HCT116 (cell line): ENCODE measurements around the gene USP30. TPM values are rescaled to one million over a fixed set of nuclear protein-coding genes. Genes with fewer than 3 reads are reported as not detected.

ENCODE experiments used
- ATAC-seq: fragments of 200-7000 bp; cut with Tn5 transposase; 2 replicates; pipeline ENCODE4 v1.9.1; 2020; ENCODE audit warnings: mild to moderate bottlenecking, moderate library complexity
- BruUV-seq: library from RNA; stranded (reverse); fragments of 400-500 nt; replicated peaks from 2 replicates; lab custom pipeline; 2021; lab: Mats Ljungman, UMichigan
- CTCF ChIA-PET: fragments of 300-600 bp; sonication (Branson Sonifier 250); formaldehyde crosslinking; loops from one replicate; lab custom pipeline; 2021; ENCODE audit warnings: antibody characterized with exemption; lab: Charles Lee
- POLR2A ChIA-PET: fragments of 300-600, 350-600 bp; sonication (Branson Sonifier 250); formaldehyde crosslinking; loops from one replicate; lab custom pipeline; 2021; ENCODE audit warnings: antibody characterized with exemption; lab: Charles Lee
- RAD21 ChIA-PET, 2 experiments: fragments of 300-600 bp; sonication (Branson Sonifier 250); formaldehyde crosslinking; loops; one replicate each; lab custom pipeline; 2023; ENCODE audit warnings: low total read pairs in 2 of 2; ENCODE audit not compliant: uncharacterized antibody in 2 of 2, unreplicated experiment in 2 of 2, low non-redundant PET in 1 of 2; lab: Charles Lee
- DNase-seq: peaks from one replicate; pipeline ENCODE4 v3.0.0-alpha.2; 2010; ENCODE audit warnings: low read depth, low spot score
- H2AFZ ChIP-seq: fragments of 200-600 bp; shearing (Covaris generic), sonication (generic); 2 replicates; pipeline ENCODE4 v1.6.1; 2017; ENCODE audit warnings: low read depth, mixed run types, mixed read lengths, antibody characterized with exemption, low read length; ENCODE audit not compliant: poor library complexity, severe bottlenecking
- H3K27ac ChIP-seq: 2 replicates; pipeline ENCODE4 v1.5.1; 2012; ENCODE audit warnings: low read depth, low read length
- H3K27me3 ChIP-seq: fragments of 200-600 bp; sonication (generic); 2 replicates; pipeline ENCODE4 v1.6.1; 2016; ENCODE audit warnings: mixed run types, low read length, mixed read lengths; ENCODE audit not compliant: insufficient read depth
- H3K36me3 ChIP-seq, 2 experiments: fragments of 200-500 bp in 1 of 2; fragments of 200-600 bp in 1 of 2; sonication (Bioruptor generic) in 1 of 2; sonication (generic) in 1 of 2; 2 replicates each; pipeline versions ENCODE4 v1.5.1 to v1.6.1; 2014 to 2016; ENCODE audit warnings: low read length in 2 of 2, inconsistent platforms in 1 of 2, mixed read lengths in 1 of 2, mixed run types in 1 of 2; ENCODE audit not compliant: insufficient read depth in 2 of 2, control insufficient read depth in 1 of 2
- H3K4me1 ChIP-seq, 2 experiments: fragments of 200-600 bp in 1 of 2; sonication (generic) in 1 of 2; 2 replicates each; pipeline versions ENCODE4 v1.5.1 to v1.6.1; 2012 to 2017; ENCODE audit warnings: low read length in 2 of 2, inconsistent platforms in 1 of 2, mild to moderate bottlenecking in 1 of 2, mixed read lengths in 1 of 2, mixed run types in 1 of 2, moderate library complexity in 1 of 2; ENCODE audit not compliant: insufficient read depth in 2 of 2, control insufficient read depth in 1 of 2
- H3K4me2 ChIP-seq: fragments of 200-600 bp; sonication (generic); 2 replicates; pipeline ENCODE4 v1.6.1; 2017; ENCODE audit warnings: mixed run types, low read length, mixed read lengths
- H3K4me3 ChIP-seq, 2 experiments: fragments of 200-600 bp in 1 of 2; sonication (generic) in 1 of 2; replicated peaks in 1 of 2; 2 replicates each; pipeline ENCODE4 v1.5.1; 2011 to 2016; ENCODE audit warnings: low read length in 2 of 2, control low read depth in 1 of 2, low read depth in 1 of 2, mild to moderate bottlenecking in 1 of 2, mixed read lengths in 1 of 2, mixed run types in 1 of 2
- H3K79me2 ChIP-seq: fragments of 200-600 bp; sonication (generic); 2 replicates; pipeline ENCODE4 v1.6.1; 2017; ENCODE audit warnings: mild to moderate bottlenecking, mixed run types, low read length, moderate library complexity, mixed read lengths; ENCODE audit not compliant: insufficient read depth
- H3K9ac ChIP-seq: fragments of 200-600 bp; sonication (generic); 2 replicates; pipeline ENCODE4 v1.6.1; 2016; ENCODE audit warnings: low read length, mixed read lengths
- H3K9me2 ChIP-seq: fragments of 200-600 bp; sonication (generic), shearing (Covaris generic); 2 replicates; pipeline ENCODE4 v1.6.1; 2017; ENCODE audit warnings: mixed run types, mild to moderate bottlenecking, moderate library complexity; ENCODE audit not compliant: insufficient read depth
- H3K9me3 ChIP-seq, 2 experiments: fragments of 200-500 bp in 1 of 2; fragments of 200-600 bp in 1 of 2; sonication (Bioruptor generic) in 1 of 2; sonication (generic) in 1 of 2; 2 replicates each; pipeline ENCODE4 v1.6.1; 2014 to 2017; ENCODE audit warnings: low read length in 2 of 2, mixed read lengths in 2 of 2, inconsistent platforms in 1 of 2, low read depth in 1 of 2, mild to moderate bottlenecking in 1 of 2, mixed run types in 1 of 2, moderate library complexity in 1 of 2; ENCODE audit not compliant: control insufficient read depth in 1 of 2, insufficient read depth in 1 of 2
- H4K20me1 ChIP-seq: fragments of 200-600 bp; sonication (generic), shearing (Covaris generic); 2 replicates; pipeline ENCODE4 v1.6.1; 2017; ENCODE audit warnings: mixed run types, mild to moderate bottlenecking, moderate library complexity; ENCODE audit not compliant: insufficient read depth
- ATF3 ChIP-seq: IDR thresholded peaks from 2 replicates; pipeline ENCODE4 v1.6.1; 2012
- CTCF ChIP-seq, 3 experiments: fragments of 200-600 bp in 1 of 3; sonication (generic) in 1 of 3; IDR thresholded peaks in 2 of 3; conservative IDR thresholded peaks in 1 of 3; 2 replicates each; pipeline ENCODE4 v1.5.1; 2012 to 2017; ENCODE audit warnings: low read depth in 2 of 3, low read length in 2 of 3, antibody characterized with exemption in 1 of 3, borderline replicate concordance in 1 of 3, control low read depth in 1 of 3, mild to moderate bottlenecking in 1 of 3, mixed read lengths in 1 of 3, mixed run types in 1 of 3, moderate library complexity in 1 of 3; ENCODE audit not compliant: insufficient read depth in 1 of 3
- EGR1 ChIP-seq: IDR thresholded peaks from 2 replicates; pipeline ENCODE4 v1.6.1; 2012; ENCODE audit warnings: low read depth
- ELF1 ChIP-seq: IDR thresholded peaks from 2 replicates; pipeline ENCODE4 v1.6.1; 2012; ENCODE audit warnings: low read depth, borderline replicate concordance
- EZH2 ChIP-seq: fragments of 200-600 bp; sonication (generic); IDR thresholded peaks from 2 replicates; pipeline ENCODE4 v1.6.1; 2017; ENCODE audit warnings: antibody characterized with exemption, mixed run types
- EZH2phosphoT487 ChIP-seq: fragments of 200-600 bp; IDR thresholded peaks from 2 replicates; pipeline ENCODE4 v1.6.1; 2018; ENCODE audit warnings: antibody characterized with exemption, borderline replicate concordance
- FOSL1 ChIP-seq: IDR thresholded peaks from 2 replicates; pipeline ENCODE4 v1.6.1; 2012; ENCODE audit warnings: low read depth
- JUND ChIP-seq: IDR thresholded peaks from 2 replicates; pipeline ENCODE4 v1.6.1; 2012
- MAX ChIP-seq: IDR thresholded peaks from 2 replicates; pipeline ENCODE4 v1.6.1; 2012
- POLR2A ChIP-seq: IDR thresholded peaks from 2 replicates; pipeline ENCODE4 v1.7.0; 2011; ENCODE audit warnings: borderline replicate concordance; ENCODE audit not compliant: insufficient read depth, insufficient read length; ENCODE audit errors: extremely low read depth
- POLR2AphosphoS5 ChIP-seq: IDR thresholded peaks from 2 replicates; pipeline ENCODE4 v1.6.1; 2011; ENCODE audit warnings: mild to moderate bottlenecking, low read depth, low read length, moderate library complexity
- SIN3A ChIP-seq: IDR thresholded peaks from 2 replicates; pipeline ENCODE4 v1.6.1; 2012; ENCODE audit warnings: low read depth
- SP1 ChIP-seq: IDR thresholded peaks from 2 replicates; pipeline ENCODE4 v1.6.1; 2012; ENCODE audit warnings: low read depth
- YY1 ChIP-seq: IDR thresholded peaks from 2 replicates; pipeline ENCODE4 v1.6.1; 2011; ENCODE audit warnings: low read length, low read depth, moderate library complexity, mild to moderate bottlenecking; ENCODE audit not compliant: insufficient replicate concordance; ENCODE audit errors: extremely low read depth
- ZBTB33 ChIP-seq: IDR thresholded peaks from 2 replicates; pipeline ENCODE4 v1.6.1; 2011; ENCODE audit warnings: mild to moderate bottlenecking, low read length, moderate library complexity; ENCODE audit not compliant: insufficient replicate concordance; ENCODE audit errors: extremely low read depth
- ZFX ChIP-seq: fragments of 450-650 bp; IDR thresholded peaks from 2 replicates; pipeline ENCODE4 v1.6.1; 2017
- ZNF274 ChIP-seq: fragments of 200-500 bp; sonication (Bioruptor generic); IDR thresholded peaks from 2 replicates; pipeline ENCODE4 v1.6.1; 2014; ENCODE audit warnings: mild to moderate bottlenecking, low read depth, low read length, inconsistent platforms
- intact Hi-C: fragments of 100-400 bp; cut with micrococcal nuclease; formaldehyde crosslinking; loops from 2 replicates; pipeline ENCODE4 v1.10.0; 2022
- total RNA-seq: library from RNA; stranded (reverse); gene quantifications from one replicate; pipeline ENCODE4 v1.2.1, GENCODE V29; 2021; ENCODE audit not compliant: unreplicated experiment

The USP30 gene
- total RNA-seq, 1 experiment from 2014 or later, result 9.2 TPM

- Histone ChIP-seq H3K36me3 (no peaks in the 10 kb centered on the region), H3K4me3 (no peak overlapping the region), H3K79me2 (no peaks in the 10 kb centered on the region), H3K4me1 (no peaks in the 10 kb centered on the region), H3K4me2 (no peak overlapping the region), H2AFZ (no peak overlapping the region), H3K9me3 (no peaks in the 10 kb centered on the region), H3K9me2 (no peaks in the 10 kb centered on the region), H3K9ac (no peak overlapping the region), H3K27me3 (no peaks in the 10 kb centered on the region), H4K20me1 (no peaks in the 10 kb centered on the region), H3K27ac (no peak overlapping the region)
- TF ChIP-seq SP1 (no peak), POLR2A (no peak), MAX (no peak), CTCF (IDR thresholded peaks at IDR 0.05 in 2 of 3, conservative IDR thresholded peaks at IDR 0.05 in 1 of 3; ENCODE audit: borderline replicate concordance in 1 of 3, insufficient read depth in 1 of 3, low read depth in 2 of 3, low read length in 2 of 3) (no peak), POLR2AphosphoS5 (no peak), YY1 (no peak), EZH2 (no peak), JUND (no peak), SIN3A (no peak), ZFX (no peak), ZBTB33 (no peak), EGR1 (no peak), ATF3 (no peak), FOSL1 (no peak), EZH2phosphoT487 (no peak), ZNF274 (no peak), ELF1 (no peak)
- ChIA-PET RAD21 (no interaction called here), POLR2A (no interaction called here), CTCF (interaction anchor here (0.7 kb wide), 1 partner anchor 291 kb away, joined by 3 read pairs; no protein-coding TSS in a partner anchor)
- DNase-seq (no peak), ATAC-seq (no peak)
- intact Hi-C loops, result no loop called here
- BruUV-seq, result no TSS peak
These were observed 84.7 kb downstream of the USP30 start for GRCh38 chr12:109137055-109137454.
